ENCODE data around the gene NBL1.
A peak's percentile ranks its signal among the peaks of the same experiment; 100 is the strongest.

Gene NBL1

DNA sequence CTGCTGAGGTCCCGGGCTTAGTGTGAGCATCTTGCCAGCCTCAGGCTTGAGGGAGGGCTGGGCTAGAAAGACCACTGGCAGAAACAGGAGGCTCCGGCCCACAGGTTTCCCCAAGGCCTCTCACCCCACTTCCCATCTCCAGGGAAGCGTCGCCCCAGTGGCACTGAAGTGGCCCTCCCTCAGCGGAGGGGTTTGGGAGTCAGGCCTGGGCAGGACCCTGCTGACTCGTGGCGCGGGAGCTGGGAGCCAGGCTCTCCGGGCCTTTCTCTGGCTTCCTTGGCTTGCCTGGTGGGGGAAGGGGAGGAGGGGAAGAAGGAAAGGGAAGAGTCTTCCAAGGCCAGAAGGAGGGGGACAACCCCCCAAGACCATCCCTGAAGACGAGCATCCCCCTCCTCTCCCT, 13.4 kb downstream of the NBL1 start:
- Histone ChIP-seq H3K27me3 (ENCODE audit: control insufficient read depth, insufficient read depth, low read length) (no peaks in the 10 kb centered on the region), H3K27ac (no peak overlapping the region), H3K4me2 (ENCODE audit: low read length) (no peak overlapping the region), H3K79me2 (no peaks in the 10 kb centered on the region), H3K9me3 (ENCODE audit: control insufficient read depth, low read length) (no peaks in the 10 kb centered on the region), H3K4me3 (ENCODE audit: low read depth, low read length) (no peak overlapping the region), H3K4me1 (no peaks in the 10 kb centered on the region), H3K36me3 (ENCODE audit: control insufficient read depth, insufficient read depth, low read length) (no peaks in the 10 kb centered on the region), H3K9ac (no peak overlapping the region), H2AFZ (no peak overlapping the region)
- TF ChIP-seq, protein P1, sequence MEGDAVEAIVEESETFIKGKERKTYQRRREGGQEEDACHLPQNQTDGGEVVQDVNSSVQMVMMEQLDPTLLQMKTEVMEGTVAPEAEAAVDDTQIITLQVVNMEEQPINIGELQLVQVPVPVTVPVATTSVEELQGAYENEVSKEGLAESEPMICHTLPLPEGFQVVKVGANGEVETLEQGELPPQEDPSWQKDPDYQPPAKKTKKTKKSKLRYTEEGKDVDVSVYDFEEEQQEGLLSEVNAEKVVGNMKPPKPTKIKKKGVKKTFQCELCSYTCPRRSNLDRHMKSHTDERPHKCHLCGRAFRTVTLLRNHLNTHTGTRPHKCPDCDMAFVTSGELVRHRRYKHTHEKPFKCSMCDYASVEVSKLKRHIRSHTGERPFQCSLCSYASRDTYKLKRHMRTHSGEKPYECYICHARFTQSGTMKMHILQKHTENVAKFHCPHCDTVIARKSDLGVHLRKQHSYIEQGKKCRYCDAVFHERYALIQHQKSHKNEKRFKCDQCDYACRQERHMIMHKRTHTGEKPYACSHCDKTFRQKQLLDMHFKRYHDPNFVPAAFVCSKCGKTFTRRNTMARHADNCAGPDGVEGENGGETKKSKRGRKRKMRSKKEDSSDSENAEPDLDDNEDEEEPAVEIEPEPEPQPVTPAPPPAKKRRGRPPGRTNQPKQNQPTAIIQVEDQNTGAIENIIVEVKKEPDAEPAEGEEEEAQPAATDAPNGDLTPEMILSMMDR (IDR thresholded peaks at IDR 0.05), result no peak

GRCh38 chr1:19658186-19658585, 14.1 kb downstream of the NBL1 start:
- H3K4me1 ChIP-seq, result no peaks in the 10 kb centered on the region
- H3K9ac ChIP-seq, result no peak overlapping the region
- no peak overlapping the region for H3K4me3 ChIP-seq (ENCODE audit: low read depth, low read length)
- TF ChIP-seq, protein P1 (IDR thresholded peaks at IDR 0.05), result no peak
- H3K36me3 ChIP-seq (ENCODE audit: control insufficient read depth, insufficient read depth, low read length), result no peaks in the 10 kb centered on the region
- no peaks in the 10 kb centered on the region for H3K79me2 ChIP-seq
- no peak overlapping the region for H3K4me2 ChIP-seq (ENCODE audit: low read length)
- no peaks in the 10 kb centered on the region for H3K9me3 ChIP-seq (ENCODE audit: control insufficient read depth, low read length)
- H3K27me3 ChIP-seq (ENCODE audit: control insufficient read depth, insufficient read depth, low read length), result no peaks in the 10 kb centered on the region
- H3K27ac ChIP-seq, result no peak overlapping the region
- no peak overlapping the region for H2AFZ ChIP-seq

GRCh38 chr1:19661721-19662228, 17.7 kb downstream of the NBL1 start:
- no peaks in the 10 kb centered on the region for H3K9me3 ChIP-seq (ENCODE audit: control insufficient read depth, low read length)
- H3K27ac ChIP-seq, result no peak overlapping the region
- TF ChIP-seq, protein P1 (IDR thresholded peaks at IDR 0.05), result peak; percentile 61
- no peak overlapping the region for H2AFZ ChIP-seq
- H3K36me3 ChIP-seq (ENCODE audit: control insufficient read depth, insufficient read depth, low read length), result no peaks in the 10 kb centered on the region
- H3K4me3 ChIP-seq (ENCODE audit: low read depth, low read length), result no peak overlapping the region
- H3K9ac ChIP-seq, result no peak overlapping the region
- no peak overlapping the region for H3K4me2 ChIP-seq (ENCODE audit: low read length)
- H3K27me3 ChIP-seq (ENCODE audit: control insufficient read depth, insufficient read depth, low read length), result no peaks in the 10 kb centered on the region
- H3K79me2 ChIP-seq, result no peaks in the 10 kb centered on the region
- H3K4me1 ChIP-seq, result no peaks in the 10 kb centered on the region

DNA sequence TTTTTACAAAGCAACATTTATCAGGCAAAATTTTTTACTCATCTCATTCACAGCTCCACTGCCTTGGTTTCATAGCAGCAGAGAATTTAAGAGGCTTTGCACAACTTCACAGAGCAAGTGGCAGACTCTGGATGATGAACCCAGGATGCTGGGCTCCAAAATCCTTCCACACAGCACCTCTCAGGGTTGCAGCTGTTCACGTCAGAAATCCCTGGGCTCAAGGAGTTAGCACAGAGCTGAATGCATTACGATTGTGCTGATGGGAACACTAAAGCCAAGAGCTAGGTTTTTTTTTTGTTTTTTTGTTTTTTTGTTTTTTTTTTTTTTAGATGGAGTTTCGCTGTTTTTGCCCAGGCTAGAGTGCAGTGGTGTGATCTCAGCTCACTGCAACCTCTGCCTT, 18.2 kb downstream of the NBL1 start:
- Histone ChIP-seq H3K9me3 (ENCODE audit: control insufficient read depth, low read length) (no peaks in the 10 kb centered on the region), H3K79me2 (no peaks in the 10 kb centered on the region), H3K4me2 (ENCODE audit: low read length) (no peak overlapping the region), H3K4me3 (ENCODE audit: low read depth, low read length) (no peak overlapping the region), H3K27ac (no peak overlapping the region), H3K36me3 (ENCODE audit: control insufficient read depth, insufficient read depth, low read length) (no peaks in the 10 kb centered on the region), H3K27me3 (ENCODE audit: control insufficient read depth, insufficient read depth, low read length) (no peaks in the 10 kb centered on the region), H3K4me1 (no peaks in the 10 kb centered on the region), H3K9ac (no peak overlapping the region), H2AFZ (no peak overlapping the region)
- TF ChIP-seq, protein P1 (IDR thresholded peaks at IDR 0.05), result no peak

GRCh38 chr1:19664453-19665185, 20.5 kb downstream of the NBL1 start, which contains the start of gene HTR6:
TSS of gene HTR6 (plus strand) at chr1:19664875. CDS start at chr1:19665754, 879 bp downstream.
- no peak within 1 kb of the TSS for H3K9ac ChIP-seq
- no peaks in the 10 kb centered on the region for H3K79me2 ChIP-seq
- H3K27me3 ChIP-seq (ENCODE audit: control insufficient read depth, insufficient read depth, low read length), result no peaks in the 10 kb centered on the region
- H3K36me3 ChIP-seq (ENCODE audit: control insufficient read depth, insufficient read depth, low read length), result no peaks in the 10 kb centered on the region
- H3K4me1 ChIP-seq, result no peaks in the 10 kb centered on the region
- no peak within 1 kb of the TSS for H2AFZ ChIP-seq
- no peak within 1 kb of the TSS for H3K27ac ChIP-seq
- TF ChIP-seq, protein P1 (IDR thresholded peaks at IDR 0.05), result no peak
- H3K9me3 ChIP-seq (ENCODE audit: control insufficient read depth, low read length), result no peaks in the 10 kb centered on the region
- H3K4me2 ChIP-seq (ENCODE audit: low read length), result no peak within 1 kb of the TSS
- H3K4me3 ChIP-seq (ENCODE audit: low read depth, low read length), result no peak within 1 kb of the TSS

Data from parathyroid adenoma (tissue), 2 donors.